NCI-H2107 treated with DMSO at 0.1 percent for 48 hours (cell line): ENCODE data around the gene GPR89B.
"Not testable (repeated sequence)": the region's sequence is repeated elsewhere in the genome, so short reads cannot be mapped to it uniquely, and the experiment has no call there.

Experiments used
- DNase-seq: peaks from one replicate; lab custom pipeline; 2025; ENCODE audit not compliant: unreplicated experiment; lab: John Stamatoyannopoulos, UW

GPR89B gene

GRCh38 chr1:147928236-147929132 lies at the start of gene GPR89B:
TSS of gene GPR89B (plus strand) at chr1:147928420. CDS start at chr1:147928537, 117 bp downstream.
- DNase-seq, result peak; percentile 57

- DNase-seq, result no peak
These were observed 48.3 kb upstream of the GPR89B start for GRCh38 chr1:147879911-147880310.

- no peak for DNase-seq
These were observed 45.7 kb upstream of the GPR89B start for GRCh38 chr1:147882535-147882934.

GRCh38 chr1:147890177-147890790 lies 37.9 kb upstream of the GPR89B start:
- DNase-seq, result peak; percentile 21

GRCh38 chr1:147891088-147891487 lies 37.1 kb upstream of the GPR89B start:
- no peak for DNase-seq

- DNase-seq, result no peak
These were observed 36.0 kb upstream of the GPR89B start for GRCh38 chr1:147892216-147892615.

- DNase-seq, result peak; percentile 47
These were observed 35.4 kb upstream of the GPR89B start for GRCh38 chr1:147892731-147893214.

GRCh38 chr1:147895123-147895522 lies 33.1 kb upstream of the GPR89B start:
- no peak for DNase-seq

- DNase-seq, result no peak
These were observed 31.0 kb upstream of the GPR89B start for GRCh38 chr1:147897029-147897752.

- no peak for DNase-seq
These were observed 30.4 kb upstream of the GPR89B start for GRCh38 chr1:147897789-147898188.

GRCh38 chr1:147902253-147902845 lies 25.9 kb upstream of the GPR89B start, which contains the start of gene GJA8:
TSS of gene GJA8 (plus strand) at chr1:147902795. CDS start at chr1:147907956, 5,161 bp downstream.
- DNase-seq, result no peak

GRCh38 chr1:147904726-147905125 lies 23.5 kb upstream of the GPR89B start:
- DNase-seq, result no peak

GRCh38 chr1:147907786-147908509 lies 20.3 kb upstream of the GPR89B start:
- no peak for DNase-seq

- no peak for DNase-seq
These were observed 15.7 kb upstream of the GPR89B start for GRCh38 chr1:147912553-147912952.

- no peak for DNase-seq
These were observed 14.8 kb upstream of the GPR89B start for GRCh38 chr1:147913362-147913942.

GRCh38 chr1:147919896-147920295 lies 8.3 kb upstream of the GPR89B start:
- DNase-seq, result no peak

GRCh38 chr1:147924813-147925212 lies 3.4 kb upstream of the GPR89B start:
- no peak for DNase-seq

GRCh38 chr1:147927215-147927614 lies 1.0 kb upstream of the GPR89B start:
- not testable (repeated sequence) for DNase-seq

- not testable (repeated sequence) for DNase-seq
These were observed 531 bp upstream of the GPR89B start for GRCh38 chr1:147927689-147928088.

GRCh38 chr1:147931137-147931536 lies 2.9 kb downstream of the GPR89B start:
- DNase-seq, result not testable (repeated sequence)
